Mesothelial cell of epicardium (in vitro differentiated cells): ENCODE results near the gene CCDC63. TPM values are rescaled to one million over a fixed set of nuclear protein-coding genes. Genes with fewer than 3 reads are reported as not detected.

Source experiments
- DNase-seq, 2 experiments: peaks; one replicate each; pipeline ENCODE4 v3.0.0; 2021; ENCODE audit warnings: low spot score in 2 of 2; ENCODE audit not compliant: unreplicated experiment in 2 of 2
- H3K27ac Mint-ChIP-seq: 2 replicates; pipeline ENCODE4 v1.8.0; 2021; ENCODE audit warnings: mixed read lengths
- H3K27me3 Mint-ChIP-seq: 2 replicates; pipeline ENCODE4 v1.8.0; 2021; ENCODE audit warnings: low read depth, mixed read lengths
- H3K36me3 Mint-ChIP-seq: 2 replicates; pipeline ENCODE4 v1.8.0; 2021; ENCODE audit warnings: mixed read lengths
- H3K4me1 Mint-ChIP-seq: 2 replicates; pipeline ENCODE4 v1.8.0; 2021; ENCODE audit warnings: mixed read lengths
- H3K4me3 Mint-ChIP-seq: 2 replicates; pipeline ENCODE4 v1.8.0; 2021; ENCODE audit warnings: mild to moderate bottlenecking, moderate library complexity, mixed read lengths
- H3K9me3 Mint-ChIP-seq: 2 replicates; pipeline ENCODE4 v1.8.0; 2021; ENCODE audit warnings: mixed read lengths
- CTCF ChIP-seq: fragments of 200-600 bp; sonication (generic); IDR thresholded peaks from one replicate; pipeline ENCODE4 v1.5.0; 2021; ENCODE audit warnings: antibody characterized with exemption; ENCODE audit not compliant: unreplicated experiment
- total RNA-seq: library from RNA; stranded (reverse); gene quantifications from 3 replicates; pipeline ENCODE4 v1.2.1, GENCODE V29; 2021

CCDC63 gene
- total RNA-seq, 1 donor from 2014 or later, result not detected

DNA sequence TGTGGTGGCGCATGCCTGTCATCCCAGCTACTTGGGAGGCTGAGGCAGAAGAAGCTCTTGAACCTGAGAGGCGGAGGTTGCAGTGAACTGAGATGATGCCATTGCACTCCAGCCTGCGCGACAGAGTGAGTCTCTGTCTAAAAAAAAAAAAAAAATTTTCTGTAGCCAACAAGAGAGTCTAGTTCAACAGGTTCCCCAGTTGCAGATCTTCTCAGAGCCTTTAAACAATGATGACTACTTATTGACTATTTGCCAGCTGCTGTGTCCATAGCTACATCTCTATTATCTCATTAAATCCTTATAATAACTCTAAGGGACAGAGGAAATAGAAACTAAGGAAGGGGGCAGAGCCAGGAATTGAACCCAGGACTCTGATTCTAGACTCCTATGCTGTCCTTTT, 88.8 kb downstream of the CCDC63 start:
- Mint-ChIP-seq H3K36me3 (no peaks in the 10 kb centered on the region), H3K27me3 (peaks cover 25% of the 10 kb centered on the region), H3K4me1 (peaks cover 4% of the 10 kb centered on the region), H3K27ac (no peak overlapping the region), H3K9me3 (no peaks in the 10 kb centered on the region), H3K4me3 (no peak overlapping the region)
- no peak for DNase-seq
- no peak for TF ChIP-seq CTCF

- Mint-ChIP-seq H3K27me3 (peaks cover 25% of the 10 kb centered on the region), H3K4me3 (no peak overlapping the region), H3K9me3 (no peaks in the 10 kb centered on the region), H3K4me1 (peaks cover 4% of the 10 kb centered on the region), H3K36me3 (no peaks in the 10 kb centered on the region), H3K27ac (no peak overlapping the region)
- no peak for DNase-seq
- no peak for TF ChIP-seq CTCF
Measured at GRCh38 chr12:110936367-110937103, 89.7 kb downstream of the CCDC63 start.

- no peaks in the 10 kb centered on the region for H3K36me3 Mint-ChIP-seq
- H3K9me3 Mint-ChIP-seq, result no peaks in the 10 kb centered on the region
- no peak overlapping the region for H3K4me3 Mint-ChIP-seq
- H3K27ac Mint-ChIP-seq, result no peak overlapping the region
- peaks cover 4% of the 10 kb centered on the region for H3K4me1 Mint-ChIP-seq
- H3K27me3 Mint-ChIP-seq, result peaks cover 25% of the 10 kb centered on the region
- peak; percentile 46 to 85 for DNase-seq
- TF ChIP-seq CTCF, result peak; percentile 98
Measured at GRCh38 chr12:110937104-110937641, 90.4 kb downstream of the CCDC63 start.

- H3K4me3 Mint-ChIP-seq, result no peak overlapping the region
- DNase-seq, result no peak
- TF ChIP-seq CTCF, result no peak
- H3K27me3 Mint-ChIP-seq, result peaks cover 27% of the 10 kb centered on the region
- no peaks in the 10 kb centered on the region for H3K36me3 Mint-ChIP-seq
- peaks cover 6% of the 10 kb centered on the region for H3K9me3 Mint-ChIP-seq
- peaks cover 4% of the 10 kb centered on the region for H3K4me1 Mint-ChIP-seq
- no peak overlapping the region for H3K27ac Mint-ChIP-seq
Measured at GRCh38 chr12:110940296-110940695, 93.5 kb downstream of the CCDC63 start.

DNA sequence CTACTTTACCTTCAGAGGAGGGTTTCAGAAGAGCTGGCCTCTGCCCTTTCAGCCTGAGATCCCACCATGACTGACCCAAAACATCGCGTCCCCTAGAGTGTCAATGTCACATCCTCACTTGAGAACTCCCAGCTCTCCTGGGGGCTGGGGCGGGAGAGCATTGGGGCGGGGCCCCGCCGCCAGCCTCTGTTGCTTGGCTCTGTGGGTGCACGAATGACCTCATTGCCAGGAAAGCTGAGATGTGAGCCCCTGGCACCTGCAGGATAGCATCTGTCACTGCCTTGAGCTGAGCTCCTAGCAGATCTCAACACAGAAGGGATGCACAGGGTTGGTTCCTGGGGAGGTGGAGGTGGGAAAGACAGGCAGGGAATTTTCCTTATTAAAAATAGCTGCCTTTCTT, 94.1 kb downstream of the CCDC63 start:
- H3K36me3 Mint-ChIP-seq, result no peaks in the 10 kb centered on the region
- peaks cover 13% of the 10 kb centered on the region for H3K9me3 Mint-ChIP-seq
- no peak overlapping the region for H3K27ac Mint-ChIP-seq
- peaks cover 24% of the 10 kb centered on the region for H3K27me3 Mint-ChIP-seq
- DNase-seq, result peak in 1 of 2 experiments; percentile 5
- peaks cover 4% of the 10 kb centered on the region for H3K4me1 Mint-ChIP-seq
- no peak for TF ChIP-seq CTCF
- H3K4me3 Mint-ChIP-seq, result no peak overlapping the region
